Measurements from ENCODE around the gene RSAD1.

RSAD1 gene

DNA sequence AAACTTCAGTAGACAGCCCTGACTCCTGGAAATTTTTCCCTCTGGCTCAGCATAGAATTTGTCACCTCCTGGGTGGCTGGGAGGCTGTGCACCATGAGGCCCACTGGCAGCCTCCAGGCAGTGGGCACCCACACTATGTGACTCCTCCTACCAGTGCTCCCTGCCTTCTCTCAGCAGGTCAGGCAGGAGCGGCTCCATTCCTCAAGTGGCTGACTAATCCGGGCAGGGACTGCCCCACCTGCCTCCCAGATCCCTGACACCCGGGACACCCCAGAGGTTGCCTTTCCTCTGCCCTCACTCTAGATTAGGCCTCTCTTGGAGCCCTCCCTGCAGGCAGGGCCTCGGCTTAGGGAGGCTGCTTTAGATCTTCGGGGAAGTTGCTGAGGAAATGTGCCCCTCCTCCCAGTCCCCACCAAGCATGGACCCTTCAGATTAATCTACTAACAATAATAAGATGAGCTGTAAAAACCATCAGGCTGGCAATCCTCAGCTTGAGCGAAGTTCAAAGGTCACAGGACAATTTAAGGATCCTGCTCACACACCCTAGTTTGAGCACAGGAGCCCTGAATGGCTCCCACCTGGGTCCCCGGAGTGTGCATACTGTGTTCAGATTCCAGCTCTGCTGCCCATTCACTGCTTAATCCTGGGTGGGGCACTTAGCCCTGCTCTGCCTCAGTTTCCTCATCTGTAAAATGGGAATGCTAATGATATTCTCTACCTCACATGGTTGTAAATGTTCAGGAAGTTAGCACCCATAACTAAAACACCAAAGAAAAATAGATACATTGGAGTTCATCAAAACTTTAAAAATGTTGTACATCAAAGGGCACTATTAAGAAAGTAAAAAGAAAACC lies 19.6 kb downstream of the RSAD1 start:
- no peak for DNase-seq

DNA sequence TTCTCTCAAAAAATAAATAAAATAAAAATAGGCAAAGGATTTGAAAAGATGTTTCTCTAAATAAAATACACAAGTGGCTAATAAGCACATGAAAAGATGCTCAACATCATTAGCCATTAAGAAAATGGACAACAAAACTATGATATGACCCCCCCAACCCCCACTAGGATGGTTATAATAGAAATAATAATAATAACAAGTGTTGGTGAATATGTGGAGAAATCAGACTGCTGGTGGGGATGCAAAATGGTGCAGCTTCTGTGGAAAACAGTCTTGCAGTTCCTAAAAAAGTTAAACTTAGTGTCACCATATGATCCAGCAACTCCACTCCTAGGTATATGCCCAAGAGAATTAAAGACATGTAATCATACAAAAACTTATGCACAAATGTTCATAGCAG lies 20.6 kb downstream of the RSAD1 start:
- no peak for DNase-seq

DNA sequence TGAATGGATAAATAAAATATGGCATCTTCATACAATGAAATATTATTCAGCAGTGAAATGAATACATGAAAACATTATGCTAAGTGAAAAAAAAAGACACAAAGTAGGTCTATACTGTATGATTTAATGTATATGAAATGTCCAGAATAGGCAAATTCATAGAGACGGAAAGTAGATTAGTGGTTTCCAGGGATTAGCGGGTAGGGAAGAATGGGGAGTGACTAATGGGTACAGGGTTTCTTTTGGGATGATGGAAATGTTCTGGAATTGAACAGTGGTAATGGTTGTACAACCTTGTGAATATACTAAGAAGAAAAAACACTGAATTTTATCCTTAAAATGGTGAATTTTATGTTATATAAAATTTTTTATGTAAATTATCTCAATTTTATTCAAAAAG lies 21.1 kb downstream of the RSAD1 start:
- DNase-seq, result no peak

DNA sequence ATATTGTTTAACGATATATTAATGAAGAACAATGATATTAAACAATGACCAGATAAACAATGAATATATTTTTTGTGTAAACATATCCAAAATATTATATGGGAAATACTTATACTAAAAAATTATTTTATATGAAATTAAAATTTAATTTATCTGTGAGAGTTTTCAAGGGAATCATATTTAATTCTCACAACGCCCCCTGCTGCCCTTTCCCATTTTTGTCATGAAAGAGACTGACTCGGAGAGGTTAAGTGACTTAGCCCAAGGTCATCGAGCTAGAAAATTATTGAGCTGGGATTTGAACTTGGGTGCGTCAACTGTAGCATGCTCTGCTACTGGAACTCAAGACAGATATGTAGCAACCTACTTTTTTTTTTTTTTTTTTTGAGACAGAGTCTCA lies 22.4 kb downstream of the RSAD1 start:
- DNase-seq, result no peak

DNA sequence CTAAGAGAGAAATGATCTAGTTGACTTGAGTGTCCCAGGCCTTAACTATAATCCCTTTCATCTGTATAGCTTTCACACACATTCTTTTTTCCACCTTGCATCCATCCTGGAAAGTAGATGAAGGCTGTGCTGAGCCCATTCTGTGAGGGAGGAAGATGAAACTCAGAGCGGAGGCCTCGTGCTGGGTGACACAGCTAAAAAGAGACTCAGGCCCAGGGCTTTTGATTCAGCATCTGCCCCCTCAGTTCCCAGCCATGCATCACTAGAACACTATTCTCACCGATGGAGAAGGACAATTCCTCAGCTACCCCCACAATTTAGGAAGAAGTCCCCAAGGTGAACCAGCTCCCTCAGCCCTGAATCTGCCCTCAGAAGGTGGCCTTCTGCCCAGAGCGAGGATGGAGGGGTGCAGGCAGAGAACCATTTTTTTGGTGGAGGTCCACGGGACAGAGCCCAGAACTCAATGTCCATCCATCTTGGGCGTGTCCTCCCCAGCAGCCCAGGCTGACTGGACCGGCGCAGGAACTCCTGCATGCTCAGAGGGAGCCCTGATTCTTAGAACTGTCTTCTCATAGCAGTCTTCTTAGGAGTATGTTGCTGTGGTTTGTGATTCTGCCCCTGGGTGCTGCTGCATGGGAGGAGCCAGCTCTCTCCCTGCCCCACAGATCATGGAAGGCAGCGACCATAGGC lies 23.8 kb downstream of the RSAD1 start:
- DNase-seq, result no peak

DNA sequence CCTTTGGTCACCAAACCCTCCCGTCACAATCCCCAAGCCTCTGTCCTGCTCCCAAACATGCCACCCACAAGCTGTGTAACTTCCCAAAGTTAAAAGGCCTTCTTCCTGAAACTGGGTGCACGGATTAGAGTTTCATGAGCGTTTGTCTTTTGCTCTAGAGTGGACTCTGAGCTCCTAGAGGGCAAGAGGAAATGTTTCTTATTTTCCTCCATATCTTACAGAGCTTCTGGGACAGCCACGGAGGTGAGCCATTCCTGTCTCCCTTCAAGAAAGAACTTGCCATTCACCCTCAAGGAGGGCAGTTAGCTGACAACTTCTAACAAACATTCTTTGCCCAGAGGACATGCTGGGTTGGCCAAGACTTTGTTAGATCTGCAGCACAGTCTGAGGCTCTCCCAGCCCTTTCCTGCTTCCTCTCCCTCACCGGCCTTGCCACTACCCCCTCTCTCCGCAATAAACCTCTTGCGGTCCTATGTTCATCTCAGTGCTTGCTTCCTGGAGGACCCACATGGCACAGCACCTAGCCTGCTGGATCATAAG lies 27.0 kb downstream of the RSAD1 start:
- DNase-seq, result no peak

DNA sequence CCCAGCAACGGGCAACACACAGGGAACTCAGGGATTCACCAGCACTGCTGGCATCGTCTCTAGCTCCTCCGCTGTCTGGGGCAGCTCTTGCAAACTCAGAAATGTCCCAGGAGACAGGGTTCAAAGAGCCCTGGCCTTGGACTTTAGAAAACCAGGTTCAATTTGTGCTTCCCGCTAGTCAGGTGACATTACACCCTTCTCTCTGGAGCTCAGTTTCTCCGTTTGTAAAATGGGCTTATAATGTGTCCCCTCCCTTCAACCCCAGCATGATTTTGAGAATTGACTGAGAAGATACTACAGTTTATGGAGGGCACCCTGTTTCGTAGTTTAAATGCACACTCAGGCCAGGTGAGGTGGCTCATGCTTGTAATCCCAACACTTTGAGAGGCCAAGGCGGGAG lies 27.6 kb downstream of the RSAD1 start:
- DNase-seq, result no peak

DNA sequence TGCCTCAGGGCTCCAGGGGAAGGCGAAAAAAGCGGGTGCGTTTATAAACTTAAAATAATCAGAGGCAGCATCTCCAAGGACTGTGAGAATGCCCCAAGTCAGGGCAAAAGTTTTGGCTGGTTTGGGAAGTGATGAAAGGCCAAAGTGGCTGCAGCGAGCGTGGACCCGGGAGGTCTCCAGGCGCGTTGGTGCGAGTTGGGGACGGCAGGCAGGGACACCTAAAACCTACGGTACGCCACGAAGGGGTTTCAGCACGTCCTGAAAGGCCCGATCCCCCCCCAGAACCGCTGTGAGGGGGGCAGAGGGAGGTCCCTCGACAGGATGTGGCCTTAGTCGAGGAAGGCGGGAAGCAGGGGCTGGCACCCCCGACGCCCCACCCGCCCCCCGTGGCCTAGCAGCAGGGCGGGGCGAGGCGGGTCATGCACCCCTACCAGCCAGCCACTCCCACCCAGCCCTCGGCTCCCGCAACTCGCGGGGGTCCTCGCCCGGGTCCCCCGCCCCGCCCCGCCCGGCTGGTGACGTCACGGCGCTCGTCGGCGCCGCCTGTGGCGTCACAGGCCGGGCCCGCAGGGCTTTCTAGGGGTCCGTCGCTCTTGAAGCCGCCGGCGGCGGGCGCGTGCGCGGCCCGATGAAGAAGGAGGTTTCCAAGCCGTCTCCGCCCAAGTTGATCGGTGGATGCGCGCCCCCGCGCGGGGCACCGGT lies 29.4 kb downstream of the RSAD1 start, which contains the start of gene MYCBPAP:
Gene MYCBPAP, plus strand, starts transcription at position 569 of the 702 bp plus-strand sequence. CDS start 236 bp downstream, outside the sequence.
- peak; percentile 40 for DNase-seq

DNA sequence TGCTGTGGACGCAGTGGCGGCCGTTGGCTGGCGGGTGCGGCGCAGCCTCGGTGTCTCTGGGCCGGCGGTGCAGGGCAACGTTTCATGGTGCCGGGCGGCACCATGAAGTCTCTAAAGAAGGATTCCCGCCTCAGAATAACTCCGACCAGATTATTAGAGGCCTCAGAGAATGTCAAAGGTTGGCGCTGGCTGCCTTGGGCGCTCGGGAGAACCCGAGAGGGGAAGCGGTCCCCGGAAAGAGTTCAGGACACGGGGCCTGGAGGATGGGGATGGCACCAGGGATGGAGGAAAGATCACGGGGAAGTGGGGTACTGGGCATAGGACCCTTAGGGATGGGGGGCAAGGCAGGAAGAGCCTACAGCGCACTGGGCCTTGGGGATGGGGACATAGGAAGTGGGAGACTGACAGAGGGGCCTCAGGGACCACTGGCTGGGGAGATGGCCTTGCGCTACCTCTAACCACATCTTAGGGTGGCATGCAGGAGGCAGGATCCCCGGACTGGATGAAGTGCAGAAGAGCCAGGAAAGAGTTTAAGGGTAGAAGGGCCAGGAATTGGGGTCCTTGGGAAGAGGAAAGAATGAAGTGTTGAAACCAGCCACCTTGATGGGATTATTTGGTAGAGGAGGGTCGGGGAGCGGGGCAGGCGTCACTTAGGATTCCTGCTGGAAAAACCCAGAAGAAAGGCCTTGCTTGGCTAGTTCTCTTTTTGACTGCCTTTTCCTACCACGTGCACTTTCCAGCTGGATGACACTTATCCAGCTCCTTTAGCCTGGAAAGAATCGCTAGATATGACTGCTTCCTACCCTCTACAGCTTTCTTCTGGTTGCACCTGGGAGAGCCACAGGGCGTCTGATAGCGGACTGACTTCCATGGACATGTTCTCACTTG lies 30.2 kb downstream of the RSAD1 start:
- no peak for DNase-seq

DNA sequence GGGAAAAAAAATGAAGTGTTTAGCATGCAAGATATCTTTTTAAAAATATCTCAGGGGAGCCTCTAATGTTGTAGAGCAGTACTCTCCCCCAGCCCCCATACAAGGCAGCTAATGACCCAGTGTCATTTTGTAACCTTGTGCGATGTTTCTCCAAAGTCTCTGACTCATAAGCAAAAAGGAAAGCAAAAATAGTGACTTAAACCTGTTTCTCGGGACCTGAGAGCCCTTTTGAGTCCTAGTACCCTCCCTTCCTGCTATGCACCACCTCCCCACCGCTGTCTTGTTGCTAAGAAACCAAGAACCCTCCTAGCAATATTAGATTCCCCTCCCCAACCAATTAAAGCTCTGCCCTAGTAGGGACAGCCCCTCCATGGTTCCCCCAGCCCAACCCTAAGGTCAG lies 32.4 kb downstream of the RSAD1 start:
- peak; percentile 50 for DNase-seq

DNA sequence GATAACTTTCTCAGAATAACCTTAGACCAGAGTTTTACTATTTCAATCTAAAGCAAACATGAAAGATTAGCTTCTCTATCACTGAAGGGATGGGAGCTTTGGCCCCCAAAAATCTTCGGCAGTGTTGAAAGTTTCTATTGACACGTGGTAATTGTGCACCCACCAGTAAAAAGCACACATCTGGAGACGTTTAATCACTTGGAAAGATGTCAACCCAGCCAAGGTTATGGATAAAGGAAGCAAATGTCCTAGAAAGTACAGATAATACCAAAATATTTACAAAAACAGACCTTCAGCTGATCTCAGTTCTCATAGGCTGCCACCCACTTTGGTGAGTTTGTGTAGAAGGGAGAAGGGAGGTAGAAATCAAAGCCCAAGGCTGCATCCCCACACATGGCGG lies 34.8 kb downstream of the RSAD1 start:
- DNase-seq, result no peak

DNA sequence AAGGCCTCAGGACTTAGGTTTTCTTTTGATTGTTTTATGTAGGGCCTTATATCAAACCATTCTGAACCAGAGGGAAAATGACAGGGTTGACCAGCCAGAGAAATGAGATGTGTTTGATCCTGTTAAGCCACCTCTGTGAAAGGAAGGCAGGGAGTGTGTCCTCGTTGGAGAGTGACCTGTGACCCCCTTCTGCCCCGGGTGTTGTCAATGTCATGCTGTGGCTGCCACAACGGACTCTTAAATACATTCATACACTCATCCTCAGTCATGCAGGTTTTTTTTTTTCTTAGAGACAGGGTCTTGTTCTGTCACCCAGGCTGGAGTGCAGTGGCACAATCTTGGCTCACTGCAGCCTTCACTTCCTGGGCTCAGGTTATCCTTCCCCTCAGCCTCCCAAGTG lies 35.7 kb downstream of the RSAD1 start:
- no peak for DNase-seq

DNA sequence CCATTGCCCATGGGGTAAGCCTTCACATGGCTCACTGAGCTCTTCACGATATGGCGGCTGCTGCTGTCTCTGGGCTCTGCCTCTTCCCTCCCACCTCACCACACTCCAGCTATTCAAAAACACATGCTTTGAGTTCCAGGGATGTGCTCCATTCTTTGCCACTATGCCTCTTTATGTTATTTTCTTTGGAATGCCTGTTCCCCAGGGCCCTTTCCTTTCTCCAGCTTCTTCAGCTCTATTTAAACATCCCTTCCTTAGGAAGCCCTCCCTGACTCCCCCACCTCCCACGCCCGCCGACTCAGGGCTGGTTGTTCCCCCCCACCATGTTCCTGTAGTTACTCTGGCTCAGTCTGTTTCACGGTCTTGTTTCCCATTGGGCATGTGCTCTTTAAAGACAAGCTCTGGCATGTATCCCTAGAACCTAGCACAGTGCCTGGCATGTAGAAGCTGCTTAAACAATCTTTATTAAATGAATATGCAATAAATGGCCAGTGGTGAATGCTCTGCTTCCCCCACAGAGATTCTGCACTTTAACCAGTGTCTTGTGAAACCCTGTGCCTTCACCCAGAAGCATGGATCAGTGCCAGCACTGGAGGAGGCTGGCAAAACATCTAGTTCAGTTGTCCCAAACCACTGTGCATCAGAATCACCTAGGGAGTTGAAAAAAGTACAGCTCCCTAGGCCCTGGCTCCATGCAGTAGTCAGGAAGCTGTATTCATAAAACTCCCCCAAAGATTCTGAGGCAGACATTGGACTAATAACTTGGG lies 36.5 kb downstream of the RSAD1 start:
- peak; percentile 92 for DNase-seq

DNA sequence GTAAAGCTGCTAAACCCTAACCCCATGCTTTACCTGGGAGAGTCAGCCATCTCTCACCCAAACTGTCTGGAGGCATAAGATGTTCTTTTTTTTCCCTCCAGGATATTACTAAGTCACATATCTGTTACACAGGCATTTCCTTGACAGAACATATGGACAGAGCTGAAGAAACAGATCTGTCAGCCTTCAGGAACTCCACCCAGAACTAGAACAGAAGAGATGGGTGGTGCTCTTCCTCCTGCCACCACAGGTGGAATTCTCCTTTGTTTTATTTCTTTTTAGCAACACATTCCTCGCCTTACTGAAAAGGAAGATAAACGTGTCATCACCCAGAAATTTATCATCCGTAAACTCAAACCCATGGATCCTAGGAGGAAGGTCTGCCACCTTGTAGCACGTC lies 38.4 kb downstream of the RSAD1 start:
- no peak for DNase-seq

DNA sequence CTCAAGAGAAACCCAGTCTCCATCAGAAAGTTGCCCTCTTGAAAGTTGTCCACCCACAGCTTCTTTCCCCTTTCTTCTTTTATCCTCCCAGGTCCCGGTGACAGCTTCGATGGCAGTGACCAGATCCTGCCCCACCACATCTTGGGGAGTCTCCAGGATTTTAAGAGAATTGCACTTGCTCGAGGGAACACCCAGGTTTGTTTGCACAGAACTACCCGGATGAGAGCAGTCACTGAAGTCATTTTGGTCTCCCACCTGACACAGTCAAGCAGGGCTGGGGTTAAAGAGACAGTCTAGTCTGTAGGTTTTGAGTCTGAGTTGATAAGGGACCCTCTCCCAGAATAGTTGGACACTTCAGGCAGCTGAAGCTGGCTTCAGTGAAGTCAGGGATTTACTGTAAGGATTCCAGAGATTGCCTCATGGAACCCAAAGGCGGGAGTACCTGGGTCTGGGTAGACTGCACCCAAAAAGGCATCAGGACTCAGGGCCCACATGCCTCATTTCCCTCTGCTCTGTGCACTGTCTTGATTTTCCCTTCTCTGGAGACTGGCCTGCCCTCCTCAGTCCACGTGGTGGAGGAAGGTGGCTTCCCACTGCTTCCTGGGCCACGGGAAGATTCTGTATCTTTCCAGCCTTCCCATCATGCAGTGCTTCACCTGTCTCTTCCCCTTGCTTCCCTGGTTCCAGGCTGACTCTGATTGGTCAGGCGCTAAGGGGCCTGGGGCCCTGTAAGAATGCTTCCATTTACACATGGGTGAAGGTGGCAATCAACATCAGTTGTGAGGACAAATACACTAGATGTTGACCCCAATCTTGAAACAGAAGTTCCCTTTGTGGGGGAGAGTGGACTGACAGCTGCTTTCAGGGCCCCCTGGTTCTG lies 39.1 kb downstream of the RSAD1 start:
- no peak for DNase-seq

DNA sequence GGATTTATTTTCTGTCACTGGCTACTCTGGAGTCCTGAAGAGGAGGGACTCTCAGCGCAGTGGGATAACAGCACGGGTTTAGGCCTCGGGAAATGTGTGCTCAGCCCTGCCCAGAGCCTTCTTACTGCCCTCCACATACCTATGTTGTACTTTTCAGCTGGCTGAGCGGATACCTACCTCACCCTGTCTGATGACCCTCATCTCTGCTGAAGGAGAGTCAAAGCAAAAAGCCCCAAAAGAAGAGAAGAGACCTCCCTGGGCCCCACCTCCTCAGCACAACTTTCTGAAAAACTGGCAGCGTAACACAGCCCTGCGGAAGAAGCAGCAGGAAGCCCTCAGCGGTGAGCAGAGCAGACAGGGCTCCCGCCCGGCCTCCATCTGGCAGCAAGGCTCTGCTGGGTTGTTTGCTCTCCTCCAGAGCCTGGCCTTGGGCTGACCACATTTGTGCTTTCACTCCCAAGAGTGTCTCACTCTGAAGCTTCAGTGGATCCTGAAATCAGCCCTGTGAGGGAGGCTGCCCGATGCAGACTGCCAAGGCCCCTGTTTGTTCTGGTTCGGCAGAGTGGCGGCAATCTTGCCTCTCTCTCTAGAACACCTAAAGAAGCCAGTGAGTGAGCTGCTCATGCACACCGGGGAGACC lies 39.8 kb downstream of the RSAD1 start:
- no peak for DNase-seq

DNA sequence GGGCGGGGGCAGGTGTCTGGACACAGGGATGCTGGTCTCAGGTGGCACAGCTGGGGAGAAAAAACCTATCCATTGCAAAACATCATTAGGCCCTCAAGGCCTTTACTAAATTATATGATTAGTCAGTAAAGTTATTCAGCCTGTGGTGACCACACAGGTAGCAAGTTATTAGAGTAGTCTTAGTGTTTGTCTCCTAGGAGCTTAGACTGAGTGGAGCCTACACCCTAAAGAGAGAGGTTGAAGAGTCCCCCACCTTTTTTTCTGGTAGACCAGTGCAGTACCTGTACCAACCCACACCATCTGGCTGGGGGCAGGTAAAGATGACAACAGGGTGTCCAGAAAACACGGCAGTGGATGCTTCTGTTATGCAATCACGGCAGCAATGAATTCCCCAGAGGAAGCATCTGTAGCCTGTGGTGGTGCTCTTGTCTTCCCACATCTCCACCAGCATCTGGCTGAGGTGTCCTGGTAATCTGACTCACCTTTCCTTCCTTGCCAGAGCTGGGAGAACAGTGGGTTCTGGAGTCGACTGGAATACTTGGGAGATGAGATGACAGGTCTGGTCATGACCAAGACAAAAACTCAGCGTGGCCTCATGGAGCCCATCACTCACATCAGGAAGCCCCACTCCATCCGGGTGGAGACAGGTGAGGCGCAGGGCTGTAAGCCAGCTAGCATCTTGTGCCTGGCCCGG lies 40.6 kb downstream of the RSAD1 start:
- DNase-seq, result no peak

DNA sequence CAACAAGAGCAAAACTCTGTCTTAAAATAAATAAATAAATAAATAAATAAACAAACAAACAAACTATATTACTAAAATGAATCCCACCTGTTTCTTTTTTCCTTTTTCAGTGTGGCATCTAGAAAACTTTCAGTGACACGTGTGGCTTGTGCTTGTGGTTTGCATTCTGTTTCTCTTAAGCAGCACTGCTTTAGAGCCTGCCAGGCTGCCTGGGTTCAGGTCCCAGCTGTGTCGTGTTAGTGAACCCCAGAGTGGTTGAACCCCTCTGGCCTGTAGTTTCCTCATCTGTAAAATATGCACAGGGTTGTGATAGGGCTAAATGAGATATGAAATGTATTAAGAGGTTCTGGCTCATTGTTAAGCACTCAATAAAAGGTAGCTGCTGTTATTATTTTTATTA lies 41.8 kb downstream of the RSAD1 start:
- no peak for DNase-seq

DNA sequence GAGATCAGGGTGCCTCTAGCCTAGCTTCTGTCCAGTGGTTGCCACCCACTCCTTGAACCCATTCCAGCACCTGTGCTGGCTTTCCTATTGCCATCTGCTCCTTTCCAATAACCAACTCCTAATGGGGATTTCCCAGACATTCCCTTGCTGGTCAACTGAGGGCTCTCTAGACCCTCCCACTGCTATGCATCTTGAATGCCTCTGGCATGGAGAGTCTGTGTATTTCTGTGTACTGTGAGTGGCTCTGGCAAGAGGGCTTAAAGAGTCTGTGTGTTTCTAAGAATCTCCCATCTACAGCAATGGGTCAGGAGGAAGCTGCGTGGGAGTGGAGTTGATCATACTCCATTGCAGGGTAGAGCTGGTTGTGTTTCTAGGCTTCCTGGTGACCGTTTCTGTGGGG lies 42.9 kb downstream of the RSAD1 start:
- no peak for DNase-seq
